HepG2 (cell line): Measurements from ENCODE around the gene GPR31. TPM values are rescaled to one million over a fixed set of nuclear protein-coding genes. Genes with fewer than 3 reads are reported as not detected.

Source experiments
- ARID2 ChIP-seq: sonication (generic); formaldehyde crosslinking; IDR thresholded peaks from 2 replicates; pipeline ENCODE4 v1.8.1; 2022; ENCODE audit warnings: mild to moderate bottlenecking, missing genetic modification reagents, borderline replicate concordance
- CREB3 ChIP-seq: sonication (generic); formaldehyde crosslinking; IDR thresholded peaks from 2 replicates; pipeline ENCODE4 v1.5.0; 2020; ENCODE audit warnings: missing genetic modification reagents
- E2F1 ChIP-seq: sonication (generic); formaldehyde crosslinking; IDR thresholded peaks from 2 replicates; pipeline ENCODE4 v1.5.0; 2020; ENCODE audit warnings: missing genetic modification reagents
- FOXA3 ChIP-seq: IDR thresholded peaks from 2 replicates; pipeline ENCODE4 v1.6.1; 2016; ENCODE audit warnings: missing genetic modification reagents, missing compliant biosample characterization
- FOXK2 ChIP-seq: fragments of 450-650 bp; IDR thresholded peaks from 2 replicates; pipeline ENCODE4 v1.6.1; 2016
- GPN1 ChIP-seq: sonication (generic); formaldehyde crosslinking; IDR thresholded peaks from 2 replicates; pipeline ENCODE4 v1.5.1; 2020; ENCODE audit warnings: missing genetic modification reagents, borderline replicate concordance
- KDM5A ChIP-seq: fragments of 200-600 bp; sonication (generic); IDR thresholded peaks from 2 replicates; pipeline ENCODE4 v1.7.0; 2018; ENCODE audit warnings: antibody characterized with exemption, mild to moderate bottlenecking, low read length, borderline replicate concordance
- PBX2 ChIP-seq: IDR thresholded peaks from 2 replicates; pipeline ENCODE4 v1.6.1; 2016; ENCODE audit warnings: control low read depth
- RBFOX2 ChIP-seq: fragments of 200-400 bp; formaldehyde crosslinking; IDR thresholded peaks from 2 replicates; pipeline ENCODE4 v1.6.1; 2017; ENCODE audit warnings: low read depth, mild to moderate bottlenecking, low read length
- SMARCC2 ChIP-seq: fragments of 450-650 bp; IDR thresholded peaks from 2 replicates; pipeline ENCODE4 v1.6.1; 2017; ENCODE audit warnings: antibody characterized with exemption, mild to moderate bottlenecking
- SMC3 ChIP-seq: IDR thresholded peaks from 2 replicates; pipeline ENCODE4 v1.6.1; 2011; ENCODE audit warnings: low read length, improper control_type of control experiment
- USF2 ChIP-seq, 2 experiments: sonication (generic) in 1 of 2; formaldehyde crosslinking in 1 of 2; IDR thresholded peaks; 2 replicates each; pipeline versions ENCODE4 v1.5.1 to v1.6.1; 2011 to 2020; ENCODE audit warnings: borderline replicate concordance in 1 of 2, low read depth in 1 of 2, low read length in 1 of 2, mild to moderate bottlenecking in 1 of 2, missing genetic modification reagents in 1 of 2, moderate library complexity in 1 of 2
- ZBTB10 ChIP-seq: sonication (generic); formaldehyde crosslinking; IDR thresholded peaks from 2 replicates; pipeline ENCODE4 v1.4.0; 2020; ENCODE audit warnings: missing genetic modification reagents, borderline replicate concordance
- ZBTB8A ChIP-seq: sonication (generic); formaldehyde crosslinking; IDR thresholded peaks from 2 replicates; pipeline ENCODE4 v1.4.0; 2020; ENCODE audit warnings: mild to moderate bottlenecking, low read depth, missing genetic modification reagents, borderline replicate concordance
- ZNF205 ChIP-seq: IDR thresholded peaks from 2 replicates; pipeline ENCODE4 v1.6.1; 2018; ENCODE audit warnings: missing biosample characterization, missing genetic modification reagents
- ZNF256 ChIP-seq: sonication (generic); formaldehyde crosslinking; conservative IDR thresholded peaks from 2 replicates; pipeline ENCODE4 v1.4.0; 2020; ENCODE audit warnings: missing genetic modification reagents
- ZNF337 ChIP-seq: sonication (generic); formaldehyde crosslinking; IDR thresholded peaks from 2 replicates; pipeline ENCODE4 v1.5.1; 2020; ENCODE audit warnings: missing genetic modification reagents, low read depth, mild to moderate bottlenecking, borderline replicate concordance
- ZNF501 ChIP-seq: sonication (generic); formaldehyde crosslinking; IDR thresholded peaks from 2 replicates; pipeline ENCODE4 v1.5.1; 2020; ENCODE audit warnings: mild to moderate bottlenecking, moderate library complexity, missing genetic modification reagents
- ZNF543 ChIP-seq: sonication (generic); formaldehyde crosslinking; IDR thresholded peaks from 2 replicates; pipeline ENCODE4 v1.4.0; 2020; ENCODE audit warnings: mild to moderate bottlenecking, missing genetic modification reagents
- ZNF674 ChIP-seq: sonication (generic); formaldehyde crosslinking; IDR thresholded peaks from 2 replicates; pipeline ENCODE4 v1.5.0; 2020; ENCODE audit warnings: low read depth, mild to moderate bottlenecking, missing genetic modification reagents
- polyA plus RNA-seq, 8 experiments: library from polyadenylated mRNA; depleted of rRNA in 3 of 8; stranded (reverse) in 7 of 8; unstranded in 1 of 8; fragments of >200 nt; fragmentation: Illumina TruSeq in 4 of 8; extraction: Trizol in 4 of 8; gene quantifications; 2 replicates each; pipeline versions ENCODE4 v1.2.1 to v1.2.3, GENCODE V29; 2011 to 2016; ENCODE audit warnings: low read depth in 4 of 8, missing spikeins in 1 of 8, mixed read lengths in 1 of 8; ENCODE audit not compliant: insufficient read depth in 1 of 8
- total RNA-seq, 5 experiments: library from RNA; depleted of rRNA; stranded (reverse); fragments of >200 nt; fragmentation: Illumina TruSeq; extraction: Trizol; gene quantifications; 2 replicates each; pipeline ENCODE4 v1.2.3, GENCODE V29; 2016; ENCODE audit warnings: low read depth in 1 of 5

The GPR31 gene
- total and polyA plus RNA-seq, 2 of the 13 experiments (the other 11 are each of a cell fraction or from before 2014, with no cell fraction given) = not detected

GRCh38 chr6:167122827-167123657 lies 34.7 kb downstream of the GPR31 start, which contains the start of gene CCR6 (continued):
- peak; percentile 68; the same call in 1 of the 2 replicates for TF ChIP-seq ZBTB10 (CRISPR knock-in tag)
- no peak for TF ChIP-seq USF2 (IDR thresholded peaks at IDR 0.05; ENCODE audit: low read depth, low read length)
- no peak; the same call in 1 of the 2 replicates for TF ChIP-seq USF2 (CRISPR knock-in tag; IDR thresholded peaks at IDR 0.05; ENCODE audit: borderline replicate concordance)
- TF ChIP-seq FOXA3 = peak; percentile 88
- no peak for TF ChIP-seq GPN1 (CRISPR knock-in tag)
- peak; percentile 31; the same call in 1 of the 2 replicates for TF ChIP-seq KDM5A
- TF ChIP-seq ZNF256 = no peak
- TF ChIP-seq RBFOX2 = no peak
- TF ChIP-seq ZNF543 = no peak
- TF ChIP-seq E2F1 (CRISPR knock-in tag) = no peak
- no peak for TF ChIP-seq FOXK2
- no peak for TF ChIP-seq PBX2
- 0 out of 2 replicates have a peak, but pooled peaks have one; percentile 45 for TF ChIP-seq CREB3 (CRISPR knock-in tag)
- 0 out of 2 replicates have a peak, but pooled peaks have one; percentile 52 for TF ChIP-seq ARID2
- TF ChIP-seq SMC3 = peak; percentile 44; the same call in 1 of the 2 replicates
- no peak for TF ChIP-seq SMARCC2
- no peak for TF ChIP-seq ZNF674 (CRISPR knock-in tag)
- no peak for TF ChIP-seq ZBTB8A
- TF ChIP-seq ZNF501 = no peak
- TF ChIP-seq ZNF205 = peak; percentile 72
- no peak for TF ChIP-seq ZNF337 (CRISPR knock-in tag)
